ENCODE data around the gene EIF4A2. TPM values are rescaled to one million over a fixed set of nuclear protein-coding genes. Genes with fewer than 3 reads are reported as not detected.

Gene EIF4A2
- total RNA-seq, 1 experiment from 2014 or later = 398 TPM

DNA sequence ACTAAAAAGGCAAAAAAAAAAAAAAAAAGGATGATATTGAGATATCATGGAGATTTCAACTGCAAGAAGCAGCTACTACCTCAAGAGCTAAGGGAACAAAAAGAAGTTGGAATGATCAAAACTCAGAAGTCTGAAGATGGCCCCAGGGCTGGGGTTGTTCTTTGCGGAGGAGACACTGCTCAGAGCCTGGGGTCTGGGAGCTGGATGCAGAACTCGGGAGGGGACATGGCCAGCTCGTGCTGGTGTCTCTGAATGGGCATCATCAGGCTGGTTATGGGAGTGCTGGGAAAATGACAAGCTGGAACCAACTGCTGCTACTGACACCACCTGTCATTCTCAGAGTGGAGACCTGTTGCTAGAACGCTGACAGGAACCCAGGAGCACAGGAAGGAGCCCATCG lies 45.0 kb downstream of the EIF4A2 start:
- H4K91ac ChIP-seq (ENCODE audit: insufficient read length, low read depth, low read length) = no peak overlapping the region
- H3K56ac ChIP-seq (ENCODE audit: insufficient read length, low read depth, low read length) = no peak overlapping the region
- Mint-ChIP-seq H3K27ac (no peak overlapping the region), H3K27me3 (ENCODE audit: low read depth) (peaks cover 85% of the 10 kb centered on the region), H3K4me1 (peaks cover 36 to 37% of the 10 kb centered on the region in 2 experiments), H3K36me3 (ENCODE audit: insufficient read depth in 1 of 3, low read depth in 3 of 3) (no peaks in the 10 kb centered on the region), H3K9me3 (no peaks in the 10 kb centered on the region; a peak in 1 of 5 replicates), H3K4me3 (peak overlapping the region in 1 of 2 experiments; percentile 22; a peak in 1 of 5 replicates)
- H3K4ac ChIP-seq (ENCODE audit: low read depth, low read length) = no peak overlapping the region
- H4K8ac ChIP-seq (replicated peaks; ENCODE audit: insufficient read length, low read depth, low read length) = no peak overlapping the region
- H2BK12ac ChIP-seq (ENCODE audit: insufficient read length, low read depth, low read length) = no peak overlapping the region
- no peak overlapping the region for H3K9ac ChIP-seq (ENCODE audit: extremely low read depth, insufficient read length, low read length)
- H3K23me2 ChIP-seq (ENCODE audit: insufficient read length, low read depth, low read length, poor library complexity, severe bottlenecking) = peaks cover 14% of the 10 kb centered on the region
- H3K23ac ChIP-seq (ENCODE audit: insufficient read length, low read depth, low read length) = no peak overlapping the region
- no peak overlapping the region for H3K18ac ChIP-seq (ENCODE audit: insufficient read length, low read depth, low read length)
- H4K5ac ChIP-seq (ENCODE audit: insufficient read length, low read depth, low read length) = no peak overlapping the region
- H2BK120ac ChIP-seq (ENCODE audit: low read depth, low read length, poor library complexity, severe bottlenecking) = no peak overlapping the region
- H3K4me1 ChIP-seq (ENCODE audit: insufficient read depth, low read length) = no peaks in the 10 kb centered on the region; the same call in 1 of the 2 replicates
- TF ChIP-seq, protein P1, sequence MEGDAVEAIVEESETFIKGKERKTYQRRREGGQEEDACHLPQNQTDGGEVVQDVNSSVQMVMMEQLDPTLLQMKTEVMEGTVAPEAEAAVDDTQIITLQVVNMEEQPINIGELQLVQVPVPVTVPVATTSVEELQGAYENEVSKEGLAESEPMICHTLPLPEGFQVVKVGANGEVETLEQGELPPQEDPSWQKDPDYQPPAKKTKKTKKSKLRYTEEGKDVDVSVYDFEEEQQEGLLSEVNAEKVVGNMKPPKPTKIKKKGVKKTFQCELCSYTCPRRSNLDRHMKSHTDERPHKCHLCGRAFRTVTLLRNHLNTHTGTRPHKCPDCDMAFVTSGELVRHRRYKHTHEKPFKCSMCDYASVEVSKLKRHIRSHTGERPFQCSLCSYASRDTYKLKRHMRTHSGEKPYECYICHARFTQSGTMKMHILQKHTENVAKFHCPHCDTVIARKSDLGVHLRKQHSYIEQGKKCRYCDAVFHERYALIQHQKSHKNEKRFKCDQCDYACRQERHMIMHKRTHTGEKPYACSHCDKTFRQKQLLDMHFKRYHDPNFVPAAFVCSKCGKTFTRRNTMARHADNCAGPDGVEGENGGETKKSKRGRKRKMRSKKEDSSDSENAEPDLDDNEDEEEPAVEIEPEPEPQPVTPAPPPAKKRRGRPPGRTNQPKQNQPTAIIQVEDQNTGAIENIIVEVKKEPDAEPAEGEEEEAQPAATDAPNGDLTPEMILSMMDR (conservative IDR thresholded peaks at IDR 0.05) = no peak
- no peaks in the 10 kb centered on the region for H4K20me1 ChIP-seq (ENCODE audit: control insufficient read depth, insufficient read depth, insufficient read length)
- no peaks in the 10 kb centered on the region for H3K9me3 ChIP-seq (ENCODE audit: control insufficient read depth, low read depth, low read length)
- no peak overlapping the region for H2BK15ac ChIP-seq (ENCODE audit: low read depth, low read length)
- H3K4me2 ChIP-seq (ENCODE audit: insufficient read depth, insufficient read length, low read length) = no peak overlapping the region
- no peak overlapping the region for H2AK5ac ChIP-seq (ENCODE audit: insufficient read length, low read length)
- no peak overlapping the region for H3T11ph ChIP-seq (ENCODE audit: low read length)
- H3K27ac ChIP-seq (ENCODE audit: insufficient read length, low read depth, low read length) = no peak overlapping the region
- no peak overlapping the region for H3K14ac ChIP-seq (ENCODE audit: insufficient read depth, low read length)
- no peak overlapping the region for H2BK5ac ChIP-seq (ENCODE audit: insufficient read length, low read length)
- H3K79me1 ChIP-seq (ENCODE audit: insufficient read depth, low read depth, low read length, poor library complexity, severe bottlenecking) = no peaks in the 10 kb centered on the region
- H3K27me3 ChIP-seq (ENCODE audit: insufficient read depth, low read length) = peaks cover 5% of the 10 kb centered on the region; the same call in 1 of the 2 replicates
- H2BK20ac ChIP-seq (ENCODE audit: low read depth, low read length, poor library complexity, severe bottlenecking) = no peak overlapping the region
- no peak for DNase-seq
- H2AFZ ChIP-seq (ENCODE audit: low read length) = no peak overlapping the region
- no CpG with 5 or more reads among the region's 5 CpGs for WGBS (ENCODE audit: extremely low coverage, insufficient read length, low lambda C conversion rate)
- H3K79me2 ChIP-seq (ENCODE audit: insufficient read depth, low read length) = no peaks in the 10 kb centered on the region

Measured in H9 (cell line).